ENCODE measurements around the gene RAVER2. TPM values are rescaled to one million over a fixed set of nuclear protein-coding genes. Genes with fewer than 3 reads are reported as not detected.

Gene RAVER2
- polyA plus RNA-seq (2011; rRNA removed) (15.8 and 17.2 TPM in 2 replicates), polyA plus RNA-seq (2017; fragmentation: RNase III; extraction: RNeasy Plus Mini Kit Qiagen cat#74134 plus additional on column Dnase treatment) (6.2 to 6.4 TPM (median 6.2 TPM) in 3 replicates), polyA minus RNA-seq (2011; rRNA and poly(A)+ RNA removed) (10.2 and 11.0 TPM in 2 replicates)
- 4.2 and 5.2 TPM in 2 replicates for polyA plus RNA-seq (2012; cell fraction: cytosol; rRNA removed)
- polyA plus RNA-seq (2012; cell fraction: nucleus; rRNA removed): 2.8 and 4.9 TPM in 2 replicates

GRCh38 chr1:64744492-64745180, at the start of gene RAVER2:
RAVER2 (plus strand) TSS chr1:64745075; CDS start chr1:64745173, 98 bp downstream.
- DNase-seq (ENCODE audit: low read depth in 1 of 2, low spot score in 1 of 2) (peak; percentile 46 to 71), FAIRE-seq (no peak), ATAC-seq (peak; percentile 88)
- Histone ChIP-seq H3K4me2 (peak within 1 kb of the TSS; percentile 83), H3K27ac (peak within 1 kb of the TSS; percentile 93 to 99), H3K9me3 (no peaks in the 10 kb centered on the region), H3K4me1 (peaks cover 4% of the 10 kb centered on the region; the same call in 1 of the 3 replicates), H3K4me3 (peak within 1 kb of the TSS; percentile 62)
- TF ChIP-seq E2F6 (IDR thresholded peaks at IDR 0.05; ENCODE audit: borderline replicate concordance, low read depth) (peak; percentile 63; the same call in 1 of the 2 replicates), TP53 (CRISPR knock-in tag; IDR thresholded peaks at IDR 0.05) (no peak), MAFK (IDR thresholded peaks at IDR 0.05; ENCODE audit: partially characterized antibody) (no peak), RNF2 (IDR thresholded peaks at IDR 0.05; ENCODE audit: borderline replicate concordance, low read depth) (no peak), FOSB (CRISPR knock-in tag; IDR thresholded peaks at IDR 0.05) (no peak), PHF8 (IDR thresholded peaks at IDR 0.05; ENCODE audit: borderline replicate concordance, low read depth) (0 out of 2 replicates have a peak, but pooled peaks have one; percentile 30), CBX8 (IDR thresholded peaks at IDR 0.05) (no peak), MYC (IDR thresholded peaks at IDR 0.05; ENCODE audit: borderline replicate concordance, low read length) (no peak), SMC3 (IDR thresholded peaks at IDR 0.05) (peak; percentile 58), RAD21 (conservative IDR thresholded peaks at IDR 0.05 in 1 of 2, IDR thresholded peaks at IDR 0.05 in 1 of 2) (peak; percentile 51 to 65), JUN (IDR thresholded peaks at IDR 0.05) (0 out of 5 replicates have a peak, but pooled peaks of 1 of the 2 experiments have one; percentile 47)
- TF ChIP-seq, protein P1, sequence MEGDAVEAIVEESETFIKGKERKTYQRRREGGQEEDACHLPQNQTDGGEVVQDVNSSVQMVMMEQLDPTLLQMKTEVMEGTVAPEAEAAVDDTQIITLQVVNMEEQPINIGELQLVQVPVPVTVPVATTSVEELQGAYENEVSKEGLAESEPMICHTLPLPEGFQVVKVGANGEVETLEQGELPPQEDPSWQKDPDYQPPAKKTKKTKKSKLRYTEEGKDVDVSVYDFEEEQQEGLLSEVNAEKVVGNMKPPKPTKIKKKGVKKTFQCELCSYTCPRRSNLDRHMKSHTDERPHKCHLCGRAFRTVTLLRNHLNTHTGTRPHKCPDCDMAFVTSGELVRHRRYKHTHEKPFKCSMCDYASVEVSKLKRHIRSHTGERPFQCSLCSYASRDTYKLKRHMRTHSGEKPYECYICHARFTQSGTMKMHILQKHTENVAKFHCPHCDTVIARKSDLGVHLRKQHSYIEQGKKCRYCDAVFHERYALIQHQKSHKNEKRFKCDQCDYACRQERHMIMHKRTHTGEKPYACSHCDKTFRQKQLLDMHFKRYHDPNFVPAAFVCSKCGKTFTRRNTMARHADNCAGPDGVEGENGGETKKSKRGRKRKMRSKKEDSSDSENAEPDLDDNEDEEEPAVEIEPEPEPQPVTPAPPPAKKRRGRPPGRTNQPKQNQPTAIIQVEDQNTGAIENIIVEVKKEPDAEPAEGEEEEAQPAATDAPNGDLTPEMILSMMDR (IDR thresholded peaks at IDR 0.05): peak; percentile 65
- TF ChIP-seq, protein P2, sequence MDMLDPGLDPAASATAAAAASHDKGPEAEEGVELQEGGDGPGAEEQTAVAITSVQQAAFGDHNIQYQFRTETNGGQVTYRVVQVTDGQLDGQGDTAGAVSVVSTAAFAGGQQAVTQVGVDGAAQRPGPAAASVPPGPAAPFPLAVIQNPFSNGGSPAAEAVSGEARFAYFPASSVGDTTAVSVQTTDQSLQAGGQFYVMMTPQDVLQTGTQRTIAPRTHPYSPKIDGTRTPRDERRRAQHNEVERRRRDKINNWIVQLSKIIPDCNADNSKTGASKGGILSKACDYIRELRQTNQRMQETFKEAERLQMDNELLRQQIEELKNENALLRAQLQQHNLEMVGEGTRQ (IDR thresholded peaks at IDR 0.05): no peak
- TF ChIP-seq, protein P3, sequence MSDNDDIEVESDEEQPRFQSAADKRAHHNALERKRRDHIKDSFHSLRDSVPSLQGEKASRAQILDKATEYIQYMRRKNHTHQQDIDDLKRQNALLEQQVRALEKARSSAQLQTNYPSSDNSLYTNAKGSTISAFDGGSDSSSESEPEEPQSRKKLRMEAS (IDR thresholded peaks at IDR 0.05): peak; percentile 36; the same call in 1 of the 2 replicates
- ChIA-PET POLR2A (no interaction called here), CTCF (interaction anchor here (0.6 to 2.0 kb wide), 8 partner anchors 10 to 280 kb away, joined by 3 to 7 read pairs (median 3); no protein-coding TSS in a partner anchor)
- 0% methylated on average over 2 of the region's 76 CpGs for WGBS (ENCODE audit: missing lambda C conversion rate)

GRCh38 chr1:64696879-64697278, 48.0 kb upstream of the RAVER2 start:
- Histone ChIP-seq H3K27ac (no peak overlapping the region), H3K9me3 (no peaks in the 10 kb centered on the region), H3K4me1 (no peaks in the 10 kb centered on the region), H3K4me3 (no peak overlapping the region), H3K4me2 (no peak overlapping the region)
- DNase-seq (ENCODE audit: low read depth in 1 of 2, low spot score in 1 of 2) (no peak), ATAC-seq (no peak), FAIRE-seq (no peak)
- TF ChIP-seq JUNB (IDR thresholded peaks at IDR 0.05) (no peak), REST (IDR thresholded peaks at IDR 0.05) (no peak), HEYL (CRISPR knock-in tag; IDR thresholded peaks at IDR 0.05) (no peak), SREBF2 (IDR thresholded peaks at IDR 0.05) (no peak), RARB (CRISPR knock-in tag; IDR thresholded peaks at IDR 0.05) (no peak), ZC3H11A (IDR thresholded peaks at IDR 0.05) (no peak), HDAC2 (IDR thresholded peaks at IDR 0.05) (no peak), KDM1A (IDR thresholded peaks at IDR 0.05; ENCODE audit: low read depth) (no peak)
- TF ChIP-seq, protein P1 (IDR thresholded peaks at IDR 0.05): no peak
- ChIA-PET CTCF (interaction anchor here (0.9 to 1.3 kb wide), 2 partner anchors 21 to 128 kb away, joined by 3 read pairs; no protein-coding TSS in a partner anchor), POLR2A (no interaction called here)
- 88% methylated on average over 3 of the region's 3 CpGs for WGBS (ENCODE audit: missing lambda C conversion rate)

All from A549 (cell line).